ENCODE data around the gene PGBD2.

DNA sequence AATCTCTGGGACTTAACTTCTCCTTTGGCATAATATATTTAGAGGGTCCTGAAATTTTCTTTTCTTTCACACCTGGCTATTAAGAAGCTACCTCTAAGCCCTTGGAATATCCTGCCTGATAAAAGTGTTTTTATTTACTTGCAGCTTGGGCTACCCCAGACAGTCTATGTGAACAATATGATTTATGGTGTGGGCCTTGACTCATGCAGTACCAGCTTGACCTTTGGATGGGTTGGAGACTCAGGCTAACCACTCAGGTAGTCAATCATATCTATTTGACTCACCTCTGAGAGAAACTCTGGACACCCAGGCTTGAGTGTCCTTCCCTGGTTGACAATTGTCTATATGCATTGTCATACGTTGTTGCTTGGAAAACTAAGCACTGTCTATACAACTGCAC, 13.4 kb upstream of the PGBD2 start:
- TF ChIP-seq, protein P1, sequence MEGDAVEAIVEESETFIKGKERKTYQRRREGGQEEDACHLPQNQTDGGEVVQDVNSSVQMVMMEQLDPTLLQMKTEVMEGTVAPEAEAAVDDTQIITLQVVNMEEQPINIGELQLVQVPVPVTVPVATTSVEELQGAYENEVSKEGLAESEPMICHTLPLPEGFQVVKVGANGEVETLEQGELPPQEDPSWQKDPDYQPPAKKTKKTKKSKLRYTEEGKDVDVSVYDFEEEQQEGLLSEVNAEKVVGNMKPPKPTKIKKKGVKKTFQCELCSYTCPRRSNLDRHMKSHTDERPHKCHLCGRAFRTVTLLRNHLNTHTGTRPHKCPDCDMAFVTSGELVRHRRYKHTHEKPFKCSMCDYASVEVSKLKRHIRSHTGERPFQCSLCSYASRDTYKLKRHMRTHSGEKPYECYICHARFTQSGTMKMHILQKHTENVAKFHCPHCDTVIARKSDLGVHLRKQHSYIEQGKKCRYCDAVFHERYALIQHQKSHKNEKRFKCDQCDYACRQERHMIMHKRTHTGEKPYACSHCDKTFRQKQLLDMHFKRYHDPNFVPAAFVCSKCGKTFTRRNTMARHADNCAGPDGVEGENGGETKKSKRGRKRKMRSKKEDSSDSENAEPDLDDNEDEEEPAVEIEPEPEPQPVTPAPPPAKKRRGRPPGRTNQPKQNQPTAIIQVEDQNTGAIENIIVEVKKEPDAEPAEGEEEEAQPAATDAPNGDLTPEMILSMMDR (IDR thresholded peaks at IDR 0.05; ENCODE audit: insufficient read depth, low read length) = no peak
- TF ChIP-seq GABPA (IDR thresholded peaks at IDR 0.05; ENCODE audit: low read depth) = no peak
- no peak for TF ChIP-seq POLR2AphosphoS5 (IDR thresholded peaks at IDR 0.05; ENCODE audit: low read depth)
- TF ChIP-seq, protein P2, sequence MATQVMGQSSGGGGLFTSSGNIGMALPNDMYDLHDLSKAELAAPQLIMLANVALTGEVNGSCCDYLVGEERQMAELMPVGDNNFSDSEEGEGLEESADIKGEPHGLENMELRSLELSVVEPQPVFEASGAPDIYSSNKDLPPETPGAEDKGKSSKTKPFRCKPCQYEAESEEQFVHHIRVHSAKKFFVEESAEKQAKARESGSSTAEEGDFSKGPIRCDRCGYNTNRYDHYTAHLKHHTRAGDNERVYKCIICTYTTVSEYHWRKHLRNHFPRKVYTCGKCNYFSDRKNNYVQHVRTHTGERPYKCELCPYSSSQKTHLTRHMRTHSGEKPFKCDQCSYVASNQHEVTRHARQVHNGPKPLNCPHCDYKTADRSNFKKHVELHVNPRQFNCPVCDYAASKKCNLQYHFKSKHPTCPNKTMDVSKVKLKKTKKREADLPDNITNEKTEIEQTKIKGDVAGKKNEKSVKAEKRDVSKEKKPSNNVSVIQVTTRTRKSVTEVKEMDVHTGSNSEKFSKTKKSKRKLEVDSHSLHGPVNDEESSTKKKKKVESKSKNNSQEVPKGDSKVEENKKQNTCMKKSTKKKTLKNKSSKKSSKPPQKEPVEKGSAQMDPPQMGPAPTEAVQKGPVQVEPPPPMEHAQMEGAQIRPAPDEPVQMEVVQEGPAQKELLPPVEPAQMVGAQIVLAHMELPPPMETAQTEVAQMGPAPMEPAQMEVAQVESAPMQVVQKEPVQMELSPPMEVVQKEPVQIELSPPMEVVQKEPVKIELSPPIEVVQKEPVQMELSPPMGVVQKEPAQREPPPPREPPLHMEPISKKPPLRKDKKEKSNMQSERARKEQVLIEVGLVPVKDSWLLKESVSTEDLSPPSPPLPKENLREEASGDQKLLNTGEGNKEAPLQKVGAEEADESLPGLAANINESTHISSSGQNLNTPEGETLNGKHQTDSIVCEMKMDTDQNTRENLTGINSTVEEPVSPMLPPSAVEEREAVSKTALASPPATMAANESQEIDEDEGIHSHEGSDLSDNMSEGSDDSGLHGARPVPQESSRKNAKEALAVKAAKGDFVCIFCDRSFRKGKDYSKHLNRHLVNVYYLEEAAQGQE (IDR thresholded peaks at IDR 0.05; ENCODE audit: insufficient replicate concordance, low read depth) = no peak
- no peak for TF ChIP-seq SPI1 (IDR thresholded peaks at IDR 0.05; ENCODE audit: borderline replicate concordance, low read depth)

All from HL-60 (cell line).